ENCODE results near the gene C16orf54. TPM values are rescaled to one million over a fixed set of nuclear protein-coding genes. Genes with fewer than 3 reads are reported as not detected.

Gene C16orf54
- total RNA-seq, 1 experiment from 2014 or later = 0.15 TPM

DNA sequence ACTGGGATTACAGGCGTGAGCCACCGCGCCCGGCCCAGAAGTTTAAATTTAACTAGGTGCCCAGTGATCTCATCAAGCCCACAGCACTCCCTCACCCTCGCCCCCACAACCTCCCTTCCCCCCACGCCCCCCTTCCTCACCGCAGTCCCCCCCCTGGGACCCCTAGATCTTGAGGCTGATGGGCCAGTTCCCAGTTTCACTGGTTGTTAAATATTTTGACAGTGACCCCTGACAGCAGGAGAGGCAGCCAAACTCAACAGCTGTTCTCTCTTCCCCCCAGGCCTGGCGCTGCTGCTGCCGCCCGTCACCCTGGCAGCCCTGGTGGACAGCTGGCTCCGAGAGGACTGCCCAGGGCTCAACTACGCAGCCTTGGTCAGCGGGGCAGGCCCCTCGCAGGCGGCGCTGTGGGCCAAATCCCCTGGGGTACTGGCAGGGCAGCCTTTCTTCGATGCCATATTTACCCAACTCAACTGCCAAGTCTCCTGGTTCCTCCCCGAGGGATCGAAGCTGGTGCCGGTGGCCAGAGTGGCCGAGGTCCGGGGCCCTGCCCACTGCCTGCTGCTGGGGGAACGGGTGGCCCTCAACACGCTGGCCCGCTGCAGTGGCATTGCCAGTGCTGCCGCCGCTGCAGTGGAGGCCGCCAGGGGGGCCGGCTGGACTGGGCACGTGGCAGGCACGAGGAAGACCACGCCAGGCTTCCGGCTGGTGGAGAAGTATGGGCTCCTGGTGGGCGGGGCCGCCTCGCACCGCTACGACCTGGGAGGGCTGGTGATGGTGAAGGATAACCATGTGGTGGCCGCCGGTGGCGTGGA, 51.2 kb downstream of the C16orf54 start:
- TF ChIP-seq, protein P1, sequence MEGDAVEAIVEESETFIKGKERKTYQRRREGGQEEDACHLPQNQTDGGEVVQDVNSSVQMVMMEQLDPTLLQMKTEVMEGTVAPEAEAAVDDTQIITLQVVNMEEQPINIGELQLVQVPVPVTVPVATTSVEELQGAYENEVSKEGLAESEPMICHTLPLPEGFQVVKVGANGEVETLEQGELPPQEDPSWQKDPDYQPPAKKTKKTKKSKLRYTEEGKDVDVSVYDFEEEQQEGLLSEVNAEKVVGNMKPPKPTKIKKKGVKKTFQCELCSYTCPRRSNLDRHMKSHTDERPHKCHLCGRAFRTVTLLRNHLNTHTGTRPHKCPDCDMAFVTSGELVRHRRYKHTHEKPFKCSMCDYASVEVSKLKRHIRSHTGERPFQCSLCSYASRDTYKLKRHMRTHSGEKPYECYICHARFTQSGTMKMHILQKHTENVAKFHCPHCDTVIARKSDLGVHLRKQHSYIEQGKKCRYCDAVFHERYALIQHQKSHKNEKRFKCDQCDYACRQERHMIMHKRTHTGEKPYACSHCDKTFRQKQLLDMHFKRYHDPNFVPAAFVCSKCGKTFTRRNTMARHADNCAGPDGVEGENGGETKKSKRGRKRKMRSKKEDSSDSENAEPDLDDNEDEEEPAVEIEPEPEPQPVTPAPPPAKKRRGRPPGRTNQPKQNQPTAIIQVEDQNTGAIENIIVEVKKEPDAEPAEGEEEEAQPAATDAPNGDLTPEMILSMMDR (IDR thresholded peaks at IDR 0.05 in 2 of 3, conservative IDR thresholded peaks at IDR 0.05 in 1 of 3; ENCODE audit: borderline replicate concordance in 1 of 3, insufficient read depth in 1 of 3, low read depth in 2 of 3, low read length in 2 of 3) = no peak
- no peak for TF ChIP-seq CEBPB (IDR thresholded peaks at IDR 0.05; ENCODE audit: low read depth)
- no peak for TF ChIP-seq EZH2phosphoT487 (IDR thresholded peaks at IDR 0.05; ENCODE audit: borderline replicate concordance)
- no peak for TF ChIP-seq SRF (IDR thresholded peaks at IDR 0.05; ENCODE audit: low read depth)
- TF ChIP-seq POLR2A (IDR thresholded peaks at IDR 0.05; ENCODE audit: borderline replicate concordance, extremely low read depth, insufficient read depth, insufficient read length) = no peak
- TF ChIP-seq, protein P2, sequence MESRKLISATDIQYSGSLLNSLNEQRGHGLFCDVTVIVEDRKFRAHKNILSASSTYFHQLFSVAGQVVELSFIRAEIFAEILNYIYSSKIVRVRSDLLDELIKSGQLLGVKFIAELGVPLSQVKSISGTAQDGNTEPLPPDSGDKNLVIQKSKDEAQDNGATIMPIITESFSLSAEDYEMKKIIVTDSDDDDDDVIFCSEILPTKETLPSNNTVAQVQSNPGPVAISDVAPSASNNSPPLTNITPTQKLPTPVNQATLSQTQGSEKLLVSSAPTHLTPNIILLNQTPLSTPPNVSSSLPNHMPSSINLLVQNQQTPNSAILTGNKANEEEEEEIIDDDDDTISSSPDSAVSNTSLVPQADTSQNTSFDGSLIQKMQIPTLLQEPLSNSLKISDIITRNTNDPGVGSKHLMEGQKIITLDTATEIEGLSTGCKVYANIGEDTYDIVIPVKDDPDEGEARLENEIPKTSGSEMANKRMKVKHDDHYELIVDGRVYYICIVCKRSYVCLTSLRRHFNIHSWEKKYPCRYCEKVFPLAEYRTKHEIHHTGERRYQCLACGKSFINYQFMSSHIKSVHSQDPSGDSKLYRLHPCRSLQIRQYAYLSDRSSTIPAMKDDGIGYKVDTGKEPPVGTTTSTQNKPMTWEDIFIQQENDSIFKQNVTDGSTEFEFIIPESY (IDR thresholded peaks at IDR 0.05; ENCODE audit: extremely low read depth, insufficient replicate concordance, low read length) = no peak
- no peak for TF ChIP-seq EGR1 (IDR thresholded peaks at IDR 0.05; ENCODE audit: low read depth)
- TF ChIP-seq, protein P3, sequence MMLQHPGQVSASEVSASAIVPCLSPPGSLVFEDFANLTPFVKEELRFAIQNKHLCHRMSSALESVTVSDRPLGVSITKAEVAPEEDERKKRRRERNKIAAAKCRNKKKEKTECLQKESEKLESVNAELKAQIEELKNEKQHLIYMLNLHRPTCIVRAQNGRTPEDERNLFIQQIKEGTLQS (IDR thresholded peaks at IDR 0.05) = no peak
- TF ChIP-seq, protein P4, sequence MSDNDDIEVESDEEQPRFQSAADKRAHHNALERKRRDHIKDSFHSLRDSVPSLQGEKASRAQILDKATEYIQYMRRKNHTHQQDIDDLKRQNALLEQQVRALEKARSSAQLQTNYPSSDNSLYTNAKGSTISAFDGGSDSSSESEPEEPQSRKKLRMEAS (IDR thresholded peaks at IDR 0.05) = no peak
- no peak for TF ChIP-seq FOSL1 (IDR thresholded peaks at IDR 0.05; ENCODE audit: low read depth)
- no peak for TF ChIP-seq SP1 (IDR thresholded peaks at IDR 0.05; ENCODE audit: low read depth)
- TF ChIP-seq ELF1 (IDR thresholded peaks at IDR 0.05; ENCODE audit: borderline replicate concordance, low read depth) = no peak
- TF ChIP-seq, protein P5, sequence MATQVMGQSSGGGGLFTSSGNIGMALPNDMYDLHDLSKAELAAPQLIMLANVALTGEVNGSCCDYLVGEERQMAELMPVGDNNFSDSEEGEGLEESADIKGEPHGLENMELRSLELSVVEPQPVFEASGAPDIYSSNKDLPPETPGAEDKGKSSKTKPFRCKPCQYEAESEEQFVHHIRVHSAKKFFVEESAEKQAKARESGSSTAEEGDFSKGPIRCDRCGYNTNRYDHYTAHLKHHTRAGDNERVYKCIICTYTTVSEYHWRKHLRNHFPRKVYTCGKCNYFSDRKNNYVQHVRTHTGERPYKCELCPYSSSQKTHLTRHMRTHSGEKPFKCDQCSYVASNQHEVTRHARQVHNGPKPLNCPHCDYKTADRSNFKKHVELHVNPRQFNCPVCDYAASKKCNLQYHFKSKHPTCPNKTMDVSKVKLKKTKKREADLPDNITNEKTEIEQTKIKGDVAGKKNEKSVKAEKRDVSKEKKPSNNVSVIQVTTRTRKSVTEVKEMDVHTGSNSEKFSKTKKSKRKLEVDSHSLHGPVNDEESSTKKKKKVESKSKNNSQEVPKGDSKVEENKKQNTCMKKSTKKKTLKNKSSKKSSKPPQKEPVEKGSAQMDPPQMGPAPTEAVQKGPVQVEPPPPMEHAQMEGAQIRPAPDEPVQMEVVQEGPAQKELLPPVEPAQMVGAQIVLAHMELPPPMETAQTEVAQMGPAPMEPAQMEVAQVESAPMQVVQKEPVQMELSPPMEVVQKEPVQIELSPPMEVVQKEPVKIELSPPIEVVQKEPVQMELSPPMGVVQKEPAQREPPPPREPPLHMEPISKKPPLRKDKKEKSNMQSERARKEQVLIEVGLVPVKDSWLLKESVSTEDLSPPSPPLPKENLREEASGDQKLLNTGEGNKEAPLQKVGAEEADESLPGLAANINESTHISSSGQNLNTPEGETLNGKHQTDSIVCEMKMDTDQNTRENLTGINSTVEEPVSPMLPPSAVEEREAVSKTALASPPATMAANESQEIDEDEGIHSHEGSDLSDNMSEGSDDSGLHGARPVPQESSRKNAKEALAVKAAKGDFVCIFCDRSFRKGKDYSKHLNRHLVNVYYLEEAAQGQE (IDR thresholded peaks at IDR 0.05; ENCODE audit: low read depth) = no peak
- TF ChIP-seq ZNF274 (IDR thresholded peaks at IDR 0.05; ENCODE audit: low read depth, low read length) = no peak
- no peak for TF ChIP-seq SIN3A (IDR thresholded peaks at IDR 0.05; ENCODE audit: low read depth)
- no peak for TF ChIP-seq POLR2AphosphoS5 (IDR thresholded peaks at IDR 0.05; ENCODE audit: low read depth, low read length)
- Histone ChIP-seq H3K9me2 (ENCODE audit: insufficient read depth) (no peaks in the 10 kb centered on the region), H3K27me3 (ENCODE audit: insufficient read depth, low read length) (no peaks in the 10 kb centered on the region), H3K4me3 (replicated peaks in 1 of 2; ENCODE audit: low read depth in 1 of 2, low read length in 2 of 2) (no peak overlapping the region), H2AFZ (ENCODE audit: low read depth, low read length, poor library complexity, severe bottlenecking) (no peak overlapping the region), H4K20me1 (ENCODE audit: insufficient read depth) (no peaks in the 10 kb centered on the region), H3K79me2 (ENCODE audit: insufficient read depth, low read length) (no peaks in the 10 kb centered on the region), H3K4me2 (ENCODE audit: low read length) (no peak overlapping the region), H3K36me3 (ENCODE audit: control insufficient read depth in 1 of 2, insufficient read depth in 2 of 2, low read length in 2 of 2) (no peaks in the 10 kb centered on the region), H3K9ac (ENCODE audit: low read length) (no peak overlapping the region), H3K9me3 (ENCODE audit: control insufficient read depth in 1 of 2, insufficient read depth in 1 of 2, low read depth in 1 of 2, low read length in 2 of 2) (no peaks in the 10 kb centered on the region), H3K4me1 (ENCODE audit: control insufficient read depth in 1 of 2, insufficient read depth in 2 of 2, low read length in 2 of 2) (peaks cover 0 to 6% of the 10 kb centered on the region in 2 experiments; a peak in 2 of 4 replicates), H3K27ac (ENCODE audit: low read depth, low read length) (no peak overlapping the region)
- no peak for ATAC-seq
- no TSS peak for BruUV-seq (replicated peaks)
- POLR2A ChIA-PET = no interaction called here
- CTCF ChIA-PET = no interaction called here
- RAD21 ChIA-PET (ENCODE audit: low non-redundant PET in 1 of 2, low total read pairs in 2 of 2, uncharacterized antibody in 2 of 2, unreplicated experiment in 2 of 2) = interaction anchor here (0.7 kb wide), 2 partner anchors 84 to 338 kb away, joined by 4 to 6 read pairs; no protein-coding TSS in a partner anchor
- no peak for DNase-seq (ENCODE audit: low read depth, low spot score)
- intact Hi-C loops (cut with micrococcal nuclease) = no loop called here
